NCI-H1930 (cell line): ENCODE measurements around the gene GRID2.

ENCODE experiments used
- DNase-seq, 2 experiments: peaks; one replicate each; lab custom pipeline; 2025; lab: John Stamatoyannopoulos, UW

Gene GRID2

GRCh38 chr4:92961881-92962280 lies 658.1 kb downstream of the GRID2 start:
- DNase-seq: no peak

- no peak for DNase-seq
Observed at GRCh38 chr4:92962831-92963230, 659.1 kb downstream of the GRID2 start.

- DNase-seq: no peak
Observed at GRCh38 chr4:92968556-92968955, 664.8 kb downstream of the GRID2 start.

GRCh38 chr4:92968996-92969395 lies 665.2 kb downstream of the GRID2 start:
- DNase-seq: no peak

- peak in 1 of 2 experiments; percentile 0 for DNase-seq
Observed at GRCh38 chr4:92969650-92970379, 666.0 kb downstream of the GRID2 start.

- DNase-seq: no peak
Observed at GRCh38 chr4:92970996-92971395, 667.2 kb downstream of the GRID2 start.

GRCh38 chr4:92988301-92988700 lies 684.5 kb downstream of the GRID2 start:
- DNase-seq: no peak

GRCh38 chr4:92992758-92993157 lies 689.0 kb downstream of the GRID2 start:
- DNase-seq: no peak

- DNase-seq: no peak
Observed at GRCh38 chr4:92994727-92995126, 691.0 kb downstream of the GRID2 start.

GRCh38 chr4:92996533-92996932 lies 692.8 kb downstream of the GRID2 start:
- DNase-seq: no peak

GRCh38 chr4:93000910-93001309 lies 697.1 kb downstream of the GRID2 start:
- no peak for DNase-seq

GRCh38 chr4:93002240-93002639 lies 698.5 kb downstream of the GRID2 start:
- no peak for DNase-seq

- DNase-seq: no peak
Observed at GRCh38 chr4:93016350-93016749, 712.6 kb downstream of the GRID2 start.

- DNase-seq: no peak
Observed at GRCh38 chr4:93018243-93018642, 714.5 kb downstream of the GRID2 start.

- no peak for DNase-seq
Observed at GRCh38 chr4:93018806-93019205, 715.0 kb downstream of the GRID2 start.

- DNase-seq: no peak
Observed at GRCh38 chr4:93029769-93030168, 726.0 kb downstream of the GRID2 start.

GRCh38 chr4:93030670-93031069 lies 726.9 kb downstream of the GRID2 start:
- no peak for DNase-seq

GRCh38 chr4:93031431-93032098 lies 727.8 kb downstream of the GRID2 start:
- DNase-seq: no peak

- no peak for DNase-seq
Observed at GRCh38 chr4:93042746-93043145, 739.0 kb downstream of the GRID2 start.

GRCh38 chr4:93053140-93053539 lies 749.4 kb downstream of the GRID2 start:
- no peak for DNase-seq

GRCh38 chr4:93061826-93062225 lies 758.1 kb downstream of the GRID2 start:
- no peak for DNase-seq

GRCh38 chr4:93063325-93063724 lies 759.6 kb downstream of the GRID2 start:
- no peak for DNase-seq

GRCh38 chr4:93065790-93066189 lies 762.0 kb downstream of the GRID2 start:
- DNase-seq: no peak

GRCh38 chr4:93066749-93067148 lies 763.0 kb downstream of the GRID2 start:
- DNase-seq: no peak
